Hepatocyte (in vitro differentiated cells): ENCODE data around the gene ADGRV1. TPM values are rescaled to one million over a fixed set of nuclear protein-coding genes. Genes with fewer than 3 reads are reported as not detected.
A peak's percentile ranks its signal among the peaks of the same experiment; 100 is the strongest.

Experiments
- DNase-seq: peaks from one replicate; pipeline ENCODE4 v3.0.0-alpha.2; 2016; ENCODE audit warnings: low spot score
- H2AFZ ChIP-seq: fragments of 200-600 bp; sonication (generic); 2 replicates; pipeline ENCODE4 v1.6.0; 2016; ENCODE audit warnings: antibody characterized with exemption, mild to moderate bottlenecking
- H3K27ac ChIP-seq: fragments of 200-600 bp; sonication (generic); 2 replicates; pipeline ENCODE4 v1.5.1; 2016; ENCODE audit warnings: mild to moderate bottlenecking
- H3K27me3 ChIP-seq: fragments of 200-600 bp; sonication (generic); 2 replicates; pipeline ENCODE4 v1.6.1; 2016
- H3K36me3 ChIP-seq: fragments of 200-600 bp; sonication (generic); replicated peaks from 2 replicates; pipeline ENCODE4 v1.5.1; 2016; ENCODE audit warnings: low read depth; ENCODE audit not compliant: insufficient read depth
- H3K4me1 ChIP-seq: fragments of 200-600 bp; sonication (generic); 2 replicates; pipeline ENCODE4 v1.5.1; 2016; ENCODE audit warnings: mild to moderate bottlenecking, moderate library complexity; ENCODE audit not compliant: insufficient read depth
- H3K4me2 ChIP-seq: fragments of 200-600 bp; sonication (generic); 2 replicates; pipeline ENCODE4 v1.6.0; 2016
- H3K4me3 ChIP-seq: fragments of 200-600 bp; sonication (generic); 2 replicates; pipeline ENCODE4 v1.5.1; 2016; ENCODE audit warnings: mild to moderate bottlenecking
- H3K79me2 ChIP-seq: fragments of 200-600 bp; sonication (generic); 2 replicates; pipeline ENCODE4 v1.6.0; 2017; ENCODE audit warnings: mild to moderate bottlenecking
- H3K9me2 ChIP-seq: fragments of 200-600 bp; sonication (generic); replicated peaks from 2 replicates; pipeline ENCODE4 v1.6.0; 2017; ENCODE audit warnings: mild to moderate bottlenecking; ENCODE audit not compliant: insufficient read depth
- H3K9me3 ChIP-seq: fragments of 200-600 bp; sonication (generic); 2 replicates; pipeline ENCODE4 v1.5.1; 2016; ENCODE audit warnings: low read depth, mild to moderate bottlenecking
- H4K20me1 ChIP-seq: fragments of 200-600 bp; sonication (generic); 2 replicates; pipeline ENCODE4 v1.6.0; 2016; ENCODE audit warnings: mild to moderate bottlenecking; ENCODE audit not compliant: insufficient read depth, poor library complexity, severe bottlenecking
- EZH2 ChIP-seq: fragments of 200-600 bp; sonication (generic); IDR thresholded peaks from 2 replicates; pipeline ENCODE4 v1.6.1; 2016; ENCODE audit warnings: antibody characterized with exemption, mild to moderate bottlenecking, borderline replicate concordance
- EZH2phosphoT487 ChIP-seq: fragments of 200-600 bp; sonication (generic); IDR thresholded peaks from one replicate; pipeline ENCODE4 v1.6.1; 2018; ENCODE audit warnings: antibody characterized with exemption, mild to moderate bottlenecking, low read depth, moderate library complexity; ENCODE audit not compliant: unreplicated experiment, severe bottlenecking
- WGBS: methylation state at CpG from one replicate; pipeline ENCODE4 v1.1.6; 2016; ENCODE audit warnings: low lambda C conversion rate; ENCODE audit errors: missing lambda C conversion rate; 5-methylcytosine and 5-hydroxymethylcytosine counted together
- polyA plus RNA-seq: library from polyadenylated mRNA; unstranded; fragments of >200 nt; fragmentation: Nextera tagmentation; extraction: Ambion mirVana; gene quantifications from 2 replicates; pipeline ENCODE4 v1.2.1, GENCODE V29; 2016
- total RNA-seq: library from RNA; depleted of rRNA; stranded (reverse); fragments of >200 nt; gene quantifications from 2 replicates; pipeline ENCODE4 v1.2.3, GENCODE V29; 2014
- TF ChIP-seq, protein P1 (sequence below): fragments of 200-600 bp; sonication (generic); IDR thresholded peaks from 2 replicates; pipeline ENCODE4 v1.5.1; 2016; ENCODE audit warnings: antibody characterized with exemption, mild to moderate bottlenecking; ENCODE audit not compliant: poor library complexity

The ADGRV1 gene
- total and polyA plus RNA-seq, 2 experiments from 2014 or later, result 74.9 to 88.3 TPM

- TF ChIP-seq EZH2phosphoT487, result no peak
- no peak for TF ChIP-seq EZH2
- TF ChIP-seq, protein P1, sequence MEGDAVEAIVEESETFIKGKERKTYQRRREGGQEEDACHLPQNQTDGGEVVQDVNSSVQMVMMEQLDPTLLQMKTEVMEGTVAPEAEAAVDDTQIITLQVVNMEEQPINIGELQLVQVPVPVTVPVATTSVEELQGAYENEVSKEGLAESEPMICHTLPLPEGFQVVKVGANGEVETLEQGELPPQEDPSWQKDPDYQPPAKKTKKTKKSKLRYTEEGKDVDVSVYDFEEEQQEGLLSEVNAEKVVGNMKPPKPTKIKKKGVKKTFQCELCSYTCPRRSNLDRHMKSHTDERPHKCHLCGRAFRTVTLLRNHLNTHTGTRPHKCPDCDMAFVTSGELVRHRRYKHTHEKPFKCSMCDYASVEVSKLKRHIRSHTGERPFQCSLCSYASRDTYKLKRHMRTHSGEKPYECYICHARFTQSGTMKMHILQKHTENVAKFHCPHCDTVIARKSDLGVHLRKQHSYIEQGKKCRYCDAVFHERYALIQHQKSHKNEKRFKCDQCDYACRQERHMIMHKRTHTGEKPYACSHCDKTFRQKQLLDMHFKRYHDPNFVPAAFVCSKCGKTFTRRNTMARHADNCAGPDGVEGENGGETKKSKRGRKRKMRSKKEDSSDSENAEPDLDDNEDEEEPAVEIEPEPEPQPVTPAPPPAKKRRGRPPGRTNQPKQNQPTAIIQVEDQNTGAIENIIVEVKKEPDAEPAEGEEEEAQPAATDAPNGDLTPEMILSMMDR, result no peak
- no peaks in the 10 kb centered on the region for H3K36me3 ChIP-seq
Measured at GRCh38 chr5:90518661-90519060, 39.9 kb upstream of the ADGRV1 start.

GRCh38 chr5:90519081-90519480, 39.5 kb upstream of the ADGRV1 start:
- Histone ChIP-seq H3K4me1 (no peaks in the 10 kb centered on the region), H3K4me2 (no peak overlapping the region), H3K36me3 (no peaks in the 10 kb centered on the region), H3K9me3 (peaks cover 5% of the 10 kb centered on the region), H3K4me3 (no peak overlapping the region), H3K27ac (no peak overlapping the region), H3K79me2 (no peaks in the 10 kb centered on the region), H3K27me3 (no peaks in the 10 kb centered on the region), H3K9me2 (no peaks in the 10 kb centered on the region), H4K20me1 (no peaks in the 10 kb centered on the region), H2AFZ (no peak overlapping the region)
- TF ChIP-seq, protein P1, result no peak
- TF ChIP-seq EZH2phosphoT487, result no peak
- TF ChIP-seq EZH2, result no peak
- no peak for DNase-seq
- 93% methylated on average over 7 of the region's 7 CpGs for WGBS

More at GRCh38 chr5:90518661-90519060, 39.9 kb upstream of the ADGRV1 start:
- Histone ChIP-seq H3K4me2 (no peak overlapping the region), H3K9me2 (no peaks in the 10 kb centered on the region), H2AFZ (no peak overlapping the region), H3K27ac (no peak overlapping the region), H3K9me3 (peaks cover 5% of the 10 kb centered on the region), H3K4me3 (no peak overlapping the region), H3K79me2 (no peaks in the 10 kb centered on the region), H3K4me1 (no peaks in the 10 kb centered on the region), H3K27me3 (no peaks in the 10 kb centered on the region), H4K20me1 (no peaks in the 10 kb centered on the region)
- DNase-seq, result no peak

GRCh38 chr5:90528601-90529193, 29.9 kb upstream of the ADGRV1 start:
- DNase-seq, result peak; percentile 23
- Histone ChIP-seq H3K79me2 (peaks cover 45% of the 10 kb centered on the region), H3K4me1 (peaks cover 15% of the 10 kb centered on the region), H4K20me1 (no peaks in the 10 kb centered on the region), H3K4me3 (peak overlapping the region; percentile 59), H3K27ac (peak overlapping the region; percentile 88), H3K9me3 (no peaks in the 10 kb centered on the region), H3K4me2 (peak overlapping the region; percentile 90), H2AFZ (peak overlapping the region; percentile 83), H3K9me2 (no peaks in the 10 kb centered on the region), H3K36me3 (no peaks in the 10 kb centered on the region), H3K27me3 (no peaks in the 10 kb centered on the region)
- TF ChIP-seq EZH2 (no peak), EZH2phosphoT487 (no peak)
- TF ChIP-seq, protein P1, result no peak
- 3% methylated on average over 18 of the region's 18 CpGs for WGBS
